Measurements from ENCODE around the gene PIGO. TPM values are rescaled to one million over a fixed set of nuclear protein-coding genes. Genes with fewer than 3 reads are reported as not detected.

PIGO gene
- total and polyA plus RNA-seq, 10 of the 15 experiments (the other 5 are each of a cell fraction or from before 2014, with no cell fraction given): 8.2 to 23.3 (median 18.4) TPM

DNA sequence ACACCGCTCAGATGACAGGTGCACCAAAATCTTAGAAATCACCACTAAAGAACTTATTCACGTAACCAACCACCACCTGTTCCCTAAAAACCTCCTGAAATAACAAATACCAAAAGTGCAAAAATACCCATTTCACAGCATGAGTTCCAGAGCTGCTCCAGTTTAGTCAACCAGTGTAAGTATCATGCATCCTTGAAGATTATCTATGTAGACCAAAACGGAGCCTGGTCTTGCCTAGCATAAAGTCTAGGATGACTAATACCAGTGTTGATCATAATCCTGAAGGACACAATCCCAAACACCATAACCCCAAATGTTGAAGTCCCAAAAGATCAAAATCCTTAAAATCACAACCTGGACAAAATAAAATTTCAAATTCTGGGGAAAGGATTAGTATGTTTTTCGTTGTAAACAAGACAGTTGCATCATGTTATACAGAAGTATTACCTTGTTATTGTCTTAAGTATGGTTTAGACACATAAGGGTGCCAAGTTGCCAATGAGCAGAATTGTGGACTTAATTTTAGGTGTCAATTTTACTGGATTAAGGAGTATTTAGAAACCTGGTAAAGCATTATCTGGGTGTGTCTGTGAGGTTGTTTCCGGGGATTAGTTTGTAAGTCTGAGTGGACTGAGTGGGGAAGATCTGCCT, 42.1 kb downstream of the PIGO start (continued):
- TF ChIP-seq NR2C1 (IDR thresholded peaks at IDR 0.05): no peak
- no peak for TF ChIP-seq KLF5 (IDR thresholded peaks at IDR 0.05; ENCODE audit: partially characterized antibody)
- TF ChIP-seq SMARCA5 (IDR thresholded peaks at IDR 0.05): no peak
- TF ChIP-seq JUNB (IDR thresholded peaks at IDR 0.05): no peak
- no peak for TF ChIP-seq SIX5 (IDR thresholded peaks at IDR 0.05; ENCODE audit: low read depth, low read length, severe bottlenecking)
- TF ChIP-seq BHLHE40 (IDR thresholded peaks at IDR 0.05; ENCODE audit: borderline replicate concordance in 1 of 2, low read depth in 2 of 2, low read length in 1 of 2): no peak

DNA sequence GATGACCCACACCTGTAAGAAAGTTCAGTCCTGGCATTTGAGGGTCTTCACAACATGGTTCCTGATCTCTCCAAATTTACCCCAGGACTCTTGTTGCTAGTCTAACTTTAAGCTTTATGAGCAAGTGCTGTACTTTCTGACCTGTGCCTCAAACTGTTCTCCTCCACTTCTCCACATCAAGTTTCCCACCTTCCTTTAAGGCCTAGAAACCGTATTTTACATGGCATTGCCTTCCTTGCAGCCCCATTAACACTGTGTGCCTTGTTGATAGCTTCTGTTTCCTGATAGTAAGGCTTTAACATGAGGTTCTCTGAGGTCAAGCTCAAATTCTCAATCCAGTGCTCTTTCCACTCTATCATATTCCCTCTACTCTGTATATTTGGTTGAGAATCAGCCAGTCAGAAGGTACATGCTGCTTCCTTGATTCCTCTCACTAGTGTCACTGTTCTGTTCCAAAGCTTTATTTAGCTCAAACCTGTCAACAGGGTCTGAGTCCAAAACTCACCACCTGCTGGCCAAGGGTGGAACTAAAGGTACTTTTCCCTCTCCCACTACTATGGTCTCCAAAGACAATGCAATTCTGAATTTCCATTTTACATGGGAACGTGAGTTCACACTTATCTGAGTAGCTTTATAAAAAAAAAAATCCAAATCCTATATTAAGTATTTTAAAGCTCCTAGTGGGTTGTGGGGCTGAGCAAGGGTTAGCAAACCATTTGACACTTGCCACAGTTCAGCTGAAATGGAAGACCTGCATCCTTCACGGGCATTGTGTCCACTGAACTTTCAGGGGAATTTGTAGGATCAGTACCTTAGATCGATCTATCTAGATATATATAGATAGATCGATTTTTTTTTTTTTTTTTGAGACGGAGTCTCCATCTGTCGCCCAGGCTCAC, 45.1 kb downstream of the PIGO start:
- H3K9me3 ChIP-seq (replicated peaks; ENCODE audit: control insufficient read depth, insufficient read depth, low read length): no peaks in the 10 kb centered on the region
- ATAC-seq (peak; percentile 93), FAIRE-seq (peak; percentile 31), DNase-seq (ENCODE audit: low read depth, low spot score) (no peak)
- H3K4me2 ChIP-seq (ENCODE audit: control insufficient read depth, insufficient read depth): no peak overlapping the region
- in situ Hi-C loops (cut with MboI) (loop anchor here (5.0 kb wide), 1 partner anchor 149 kb away; no protein-coding TSS in a partner anchor), intact Hi-C loops (cut with micrococcal nuclease; ENCODE audit: unreplicated experiment) (loop anchor here (1.0 to 5.0 kb wide), 2 partner anchors 64 to 152 kb away; partner anchors contain the start of gene DNAJB5)
- H3K4me3 ChIP-seq: no peak overlapping the region
- H3K4me1 ChIP-seq (ENCODE audit: control insufficient read depth, insufficient read depth, low read length): no peaks in the 10 kb centered on the region
- H3K27me3 ChIP-seq (replicated peaks in 1 of 2; ENCODE audit: control insufficient read depth in 2 of 2, insufficient read depth in 2 of 2, low read length in 1 of 2): no peaks in the 10 kb centered on the region
- 86% methylated on average over 7 of the region's 7 CpGs for WGBS (ENCODE audit: insufficient coverage, insufficient replicate concordance, low lambda C conversion rate, missing lambda C conversion rate)
- CTCF ChIA-PET: interaction anchor here (0.8 to 4.8 kb wide), 35 partner anchors 8 to 705 kb away, joined by 3 to 90 read pairs (median 5); partner anchors contain the start of genes ATOSB, DNAJB5, FANCG and PIGO
- BruUV-seq (replicated peaks): TSS peak; percentile 8
- H4K20me1 ChIP-seq (ENCODE audit: control insufficient read depth, insufficient read depth): no peaks in the 10 kb centered on the region
- SMC1A ChIA-PET (ENCODE audit: uncharacterized antibody, unreplicated experiment): interaction anchor here (0.8 to 3.6 kb wide), 23 partner anchors 8 to 292 kb away, joined by 3 to 49 read pairs (median 4); partner anchors contain the start of gene FANCG
- no peak overlapping the region for H2AFZ ChIP-seq (ENCODE audit: control insufficient read depth, low read depth, low read length)
- no peak overlapping the region for H3K9ac ChIP-seq (ENCODE audit: control insufficient read depth, insufficient read depth, low read length)
- H3K27ac ChIP-seq (ENCODE audit: control insufficient read depth, insufficient read depth): no peak overlapping the region
- H3K79me2 ChIP-seq (ENCODE audit: control insufficient read depth, insufficient read depth, low read length): no peaks in the 10 kb centered on the region
- RAD21 ChIA-PET (ENCODE audit: unreplicated experiment): interaction anchor here (0.6 to 4.7 kb wide), 15 partner anchors 20 to 155 kb away, joined by 3 to 61 read pairs (median 4); partner anchors contain the start of genes DNAJB5, PIGO, STOML2 and VCP
- H3K36me3 ChIP-seq (ENCODE audit: control insufficient read depth in 2 of 2, insufficient read depth in 2 of 2, low read length in 1 of 2): peaks cover 3 to 11% of the 10 kb centered on the region in 2 experiments
- POLR2A ChIA-PET: interaction anchor here (0.5 to 1.3 kb wide), 7 partner anchors 9 to 404 kb away, joined by 3 to 6 read pairs (median 4); partner anchors contain the start of gene STOML2
- TF ChIP-seq RB1 (IDR thresholded peaks at IDR 0.05; ENCODE audit: borderline replicate concordance) (no peak), BRCA1 (IDR thresholded peaks at IDR 0.05; ENCODE audit: low read depth, low read length) (no peak), SMC3 (IDR thresholded peaks at IDR 0.05; ENCODE audit: borderline replicate concordance, low read length) (peak; percentile 68; the same call in 1 of the 2 replicates), TARDBP (IDR thresholded peaks at IDR 0.05; ENCODE audit: borderline replicate concordance) (no peak), STAT1 (conservative IDR thresholded peaks at IDR 0.05) (no peak)
- TF ChIP-seq, protein P1, sequence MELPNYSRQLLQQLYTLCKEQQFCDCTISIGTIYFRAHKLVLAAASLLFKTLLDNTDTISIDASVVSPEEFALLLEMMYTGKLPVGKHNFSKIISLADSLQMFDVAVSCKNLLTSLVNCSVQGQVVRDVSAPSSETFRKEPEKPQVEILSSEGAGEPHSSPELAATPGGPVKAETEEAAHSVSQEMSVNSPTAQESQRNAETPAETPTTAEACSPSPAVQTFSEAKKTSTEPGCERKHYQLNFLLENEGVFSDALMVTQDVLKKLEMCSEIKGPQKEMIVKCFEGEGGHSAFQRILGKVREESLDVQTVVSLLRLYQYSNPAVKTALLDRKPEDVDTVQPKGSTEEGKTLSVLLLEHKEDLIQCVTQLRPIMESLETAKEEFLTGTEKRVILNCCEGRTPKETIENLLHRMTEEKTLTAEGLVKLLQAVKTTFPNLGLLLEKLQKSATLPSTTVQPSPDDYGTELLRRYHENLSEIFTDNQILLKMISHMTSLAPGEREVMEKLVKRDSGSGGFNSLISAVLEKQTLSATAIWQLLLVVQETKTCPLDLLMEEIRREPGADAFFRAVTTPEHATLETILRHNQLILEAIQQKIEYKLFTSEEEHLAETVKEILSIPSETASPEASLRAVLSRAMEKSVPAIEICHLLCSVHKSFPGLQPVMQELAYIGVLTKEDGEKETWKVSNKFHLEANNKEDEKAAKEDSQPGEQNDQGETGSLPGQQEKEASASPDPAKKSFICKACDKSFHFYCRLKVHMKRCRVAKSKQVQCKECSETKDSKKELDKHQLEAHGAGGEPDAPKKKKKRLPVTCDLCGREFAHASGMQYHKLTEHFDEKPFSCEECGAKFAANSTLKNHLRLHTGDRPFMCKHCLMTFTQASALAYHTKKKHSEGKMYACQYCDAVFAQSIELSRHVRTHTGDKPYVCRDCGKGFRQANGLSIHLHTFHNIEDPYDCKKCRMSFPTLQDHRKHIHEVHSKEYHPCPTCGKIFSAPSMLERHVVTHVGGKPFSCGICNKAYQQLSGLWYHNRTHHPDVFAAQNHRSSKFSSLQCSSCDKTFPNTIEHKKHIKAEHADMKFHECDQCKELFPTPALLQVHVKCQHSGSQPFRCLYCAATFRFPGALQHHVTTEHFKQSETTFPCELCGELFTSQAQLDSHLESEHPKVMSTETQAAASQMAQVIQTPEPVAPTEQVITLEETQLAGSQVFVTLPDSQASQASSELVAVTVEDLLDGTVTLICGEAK (IDR thresholded peaks at IDR 0.05; ENCODE audit: borderline replicate concordance): peak; percentile 91
- TF ChIP-seq, protein P2, sequence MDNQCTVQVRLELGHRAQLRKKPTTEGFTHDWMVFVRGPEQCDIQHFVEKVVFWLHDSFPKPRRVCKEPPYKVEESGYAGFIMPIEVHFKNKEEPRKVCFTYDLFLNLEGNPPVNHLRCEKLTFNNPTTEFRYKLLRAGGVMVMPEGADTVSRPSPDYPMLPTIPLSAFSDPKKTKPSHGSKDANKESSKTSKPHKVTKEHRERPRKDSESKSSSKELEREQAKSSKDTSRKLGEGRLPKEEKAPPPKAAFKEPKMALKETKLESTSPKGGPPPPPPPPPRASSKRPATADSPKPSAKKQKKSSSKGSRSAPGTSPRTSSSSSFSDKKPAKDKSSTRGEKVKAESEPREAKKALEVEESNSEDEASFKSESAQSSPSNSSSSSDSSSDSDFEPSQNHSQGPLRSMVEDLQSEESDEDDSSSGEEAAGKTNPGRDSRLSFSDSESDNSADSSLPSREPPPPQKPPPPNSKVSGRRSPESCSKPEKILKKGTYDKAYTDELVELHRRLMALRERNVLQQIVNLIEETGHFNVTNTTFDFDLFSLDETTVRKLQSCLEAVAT (IDR thresholded peaks at IDR 0.05): no peak
